HUES6 (cell line): ENCODE results near the gene ERC2.

Experiments used
- H3K27ac ChIP-seq: 2 replicates; pipeline ENCODE4 v1.7.0; 2013; ENCODE audit warnings: low read depth, mild to moderate bottlenecking, low read length, inconsistent platforms
- H3K27me3 ChIP-seq: 2 replicates; pipeline ENCODE4 v1.6.1; 2013; ENCODE audit warnings: low read length; ENCODE audit not compliant: control insufficient read depth, insufficient read depth
- H3K36me3 ChIP-seq: 2 replicates; pipeline ENCODE4 v1.6.1; 2013; ENCODE audit warnings: low read length; ENCODE audit not compliant: control insufficient read depth, insufficient read depth
- H3K4me1 ChIP-seq: 2 replicates; pipeline ENCODE4 v1.6.1; 2013; ENCODE audit warnings: low read length; ENCODE audit not compliant: control insufficient read depth, insufficient read depth
- H3K4me3 ChIP-seq: 2 replicates; pipeline ENCODE4 v1.5.1; 2013; ENCODE audit warnings: low read depth, low read length
- H3K9ac ChIP-seq: one replicate; pipeline ENCODE4 v1.6.1; 2013; ENCODE audit warnings: mild to moderate bottlenecking, low read length
- H3K9me3 ChIP-seq: 2 replicates; pipeline ENCODE4 v1.6.1; 2013; ENCODE audit warnings: low read depth, low read length; ENCODE audit not compliant: control insufficient read depth, insufficient read depth

The ERC2 gene

GRCh38 chr3:56131974-56132590, 336.2 kb downstream of the ERC2 start:
- Histone ChIP-seq H3K9ac (no peak overlapping the region), H3K9me3 (no peaks in the 10 kb centered on the region), H3K4me1 (peaks cover 30% of the 10 kb centered on the region), H3K4me3 (no peak overlapping the region; the same call in 1 of the 2 replicates), H3K27ac (peak overlapping the region; percentile 19; the same call in 1 of the 2 replicates), H3K36me3 (no peaks in the 10 kb centered on the region), H3K27me3 (no peaks in the 10 kb centered on the region)

- Histone ChIP-seq H3K27me3 (no peaks in the 10 kb centered on the region), H3K27ac (no peak overlapping the region), H3K4me1 (peaks cover 33% of the 10 kb centered on the region), H3K36me3 (no peaks in the 10 kb centered on the region), H3K9me3 (no peaks in the 10 kb centered on the region), H3K9ac (no peak overlapping the region), H3K4me3 (no peak overlapping the region)
Observed at GRCh38 chr3:56130036-56130435, 338.2 kb downstream of the ERC2 start.

- Histone ChIP-seq H3K4me3 (no peak overlapping the region), H3K36me3 (no peaks in the 10 kb centered on the region), H3K9ac (no peak overlapping the region), H3K4me1 (peaks cover 55% of the 10 kb centered on the region), H3K27me3 (no peaks in the 10 kb centered on the region), H3K9me3 (no peaks in the 10 kb centered on the region), H3K27ac (no peak overlapping the region)
Observed at GRCh38 chr3:56126632-56127031, 341.6 kb downstream of the ERC2 start.

DNA sequence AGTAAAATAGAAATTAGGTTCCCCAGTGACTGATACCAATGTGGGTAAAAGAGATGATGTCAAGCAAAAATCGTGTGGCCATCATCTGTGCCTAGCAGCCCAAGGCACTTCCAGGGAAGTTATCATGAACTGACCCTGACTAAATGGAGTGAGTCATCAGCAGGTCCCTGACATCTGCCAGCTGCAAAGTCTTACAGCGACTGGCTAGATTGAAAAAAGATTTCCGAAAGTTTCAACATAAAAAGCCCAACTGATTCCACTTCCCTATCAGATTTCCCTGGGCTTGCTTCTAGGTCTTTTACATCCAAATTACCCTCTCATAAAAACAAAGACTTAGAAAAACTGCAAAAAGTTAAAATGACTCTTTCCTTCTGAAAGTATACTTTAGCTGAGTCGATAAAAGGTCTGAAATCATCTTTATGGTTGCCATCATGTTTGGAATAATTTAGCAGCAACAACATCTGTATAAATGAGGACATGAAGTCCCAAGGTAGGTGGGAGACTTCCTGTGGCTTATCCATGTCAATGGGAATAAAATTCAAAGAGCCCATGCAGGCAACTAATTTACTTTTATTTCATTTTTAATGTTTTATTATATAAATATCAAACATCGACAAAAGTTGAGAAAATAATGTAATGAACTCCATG, 342.8 kb downstream of the ERC2 start:
- no peak overlapping the region for H3K9ac ChIP-seq
- no peaks in the 10 kb centered on the region for H3K9me3 ChIP-seq
- no peaks in the 10 kb centered on the region for H3K36me3 ChIP-seq
- no peaks in the 10 kb centered on the region for H3K27me3 ChIP-seq
- H3K4me3 ChIP-seq = no peak overlapping the region
- peak overlapping the region; percentile 67; the same call in 1 of the 2 replicates for H3K27ac ChIP-seq
- peaks cover 44% of the 10 kb centered on the region for H3K4me1 ChIP-seq

- Histone ChIP-seq H3K27me3 (no peaks in the 10 kb centered on the region), H3K4me1 (peaks cover 41% of the 10 kb centered on the region), H3K4me3 (no peak overlapping the region), H3K36me3 (no peaks in the 10 kb centered on the region), H3K27ac (peak overlapping the region; percentile 48; the same call in 1 of the 2 replicates), H3K9ac (no peak overlapping the region), H3K9me3 (no peaks in the 10 kb centered on the region)
Observed at GRCh38 chr3:56124546-56124945, 343.7 kb downstream of the ERC2 start.

DNA sequence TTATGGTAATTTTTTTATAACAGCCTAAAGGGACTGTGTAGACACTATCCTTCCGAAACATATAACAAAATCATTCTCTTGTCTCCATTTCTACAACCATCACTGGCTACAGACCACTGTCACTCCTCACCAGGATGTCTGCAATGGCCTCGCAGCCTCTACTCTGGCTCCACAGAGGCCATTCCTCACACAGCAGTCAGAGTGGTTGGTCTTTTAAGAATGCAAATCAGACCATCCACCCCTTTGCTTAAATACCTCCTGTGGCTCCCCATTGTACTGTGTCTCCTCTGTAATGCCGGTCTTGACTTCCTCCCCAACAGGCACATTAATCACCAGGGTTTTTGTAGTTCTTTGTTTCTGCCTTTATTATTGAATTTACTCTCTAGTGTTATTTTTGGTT, 344.8 kb downstream of the ERC2 start:
- no peaks in the 10 kb centered on the region for H3K36me3 ChIP-seq
- peaks cover 39% of the 10 kb centered on the region for H3K4me1 ChIP-seq
- H3K4me3 ChIP-seq = no peak overlapping the region
- peak overlapping the region; percentile 48; the same call in 1 of the 2 replicates for H3K27ac ChIP-seq
- H3K9ac ChIP-seq = no peak overlapping the region
- H3K27me3 ChIP-seq = no peaks in the 10 kb centered on the region
- no peaks in the 10 kb centered on the region for H3K9me3 ChIP-seq

DNA sequence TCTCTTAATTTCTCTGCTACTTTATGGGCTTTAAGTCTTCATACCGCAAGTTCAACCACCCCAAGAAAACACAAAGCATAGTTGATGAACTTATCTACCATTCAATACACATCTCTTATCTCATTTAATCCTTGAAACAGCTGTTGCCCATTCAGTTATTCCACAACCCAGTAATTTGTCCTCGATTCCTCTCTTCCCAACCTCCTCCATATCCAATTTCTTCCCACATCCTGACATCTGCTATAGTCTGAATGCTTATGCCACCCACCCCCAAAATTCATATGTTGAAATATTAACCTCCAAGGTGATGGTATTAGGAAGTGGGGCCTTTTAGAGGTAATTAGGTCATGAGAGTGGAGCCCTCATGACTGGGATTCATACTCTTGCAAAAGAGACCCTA, 345.4 kb downstream of the ERC2 start:
- H3K36me3 ChIP-seq = no peaks in the 10 kb centered on the region
- no peak overlapping the region for H3K9ac ChIP-seq
- peaks cover 42% of the 10 kb centered on the region for H3K4me1 ChIP-seq
- no peak overlapping the region for H3K4me3 ChIP-seq
- H3K27me3 ChIP-seq = no peaks in the 10 kb centered on the region
- H3K9me3 ChIP-seq = no peaks in the 10 kb centered on the region
- H3K27ac ChIP-seq = peak overlapping the region; percentile 47; the same call in 1 of the 2 replicates

DNA sequence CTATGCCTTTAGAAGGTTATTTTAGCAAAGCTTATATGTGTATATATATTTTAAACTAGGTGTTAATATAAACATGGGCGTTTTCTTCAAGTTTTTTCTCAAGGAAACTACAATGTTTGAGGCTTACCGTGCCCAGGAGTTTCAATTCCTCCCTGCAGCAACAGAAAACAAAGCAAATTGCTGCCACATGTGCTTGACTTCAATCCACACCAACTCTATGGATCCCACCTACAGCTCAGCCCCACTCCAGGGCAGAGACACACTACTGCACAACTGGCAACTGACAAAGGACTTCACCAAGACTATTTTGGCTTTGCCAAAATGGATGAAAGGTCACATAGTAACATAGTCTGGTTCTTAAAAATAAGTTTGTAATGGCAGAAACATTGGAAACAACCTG, 346.6 kb downstream of the ERC2 start:
- Histone ChIP-seq H3K9me3 (no peaks in the 10 kb centered on the region), H3K36me3 (no peaks in the 10 kb centered on the region), H3K4me3 (no peak overlapping the region), H3K27ac (no peak overlapping the region), H3K4me1 (peaks cover 53% of the 10 kb centered on the region), H3K27me3 (no peaks in the 10 kb centered on the region), H3K9ac (no peak overlapping the region)

GRCh38 chr3:56119575-56120349, 348.5 kb downstream of the ERC2 start:
- Histone ChIP-seq H3K9ac (no peak overlapping the region), H3K36me3 (no peaks in the 10 kb centered on the region), H3K4me3 (no peak overlapping the region), H3K27ac (no peak overlapping the region), H3K9me3 (no peaks in the 10 kb centered on the region), H3K4me1 (peaks cover 60% of the 10 kb centered on the region), H3K27me3 (no peaks in the 10 kb centered on the region)

GRCh38 chr3:56118968-56119367, 349.3 kb downstream of the ERC2 start:
- Histone ChIP-seq H3K9me3 (no peaks in the 10 kb centered on the region; the same call in 1 of the 2 replicates), H3K27ac (no peak overlapping the region), H3K36me3 (no peaks in the 10 kb centered on the region), H3K27me3 (no peaks in the 10 kb centered on the region), H3K4me3 (no peak overlapping the region), H3K9ac (no peak overlapping the region), H3K4me1 (peaks cover 60% of the 10 kb centered on the region)

GRCh38 chr3:56115698-56116097, 352.6 kb downstream of the ERC2 start:
- Histone ChIP-seq H3K4me3 (no peak overlapping the region), H3K27ac (peak overlapping the region; percentile 37; the same call in 1 of the 2 replicates), H3K36me3 (no peaks in the 10 kb centered on the region), H3K27me3 (no peaks in the 10 kb centered on the region), H3K4me1 (peaks cover 67% of the 10 kb centered on the region), H3K9ac (no peak overlapping the region), H3K9me3 (no peaks in the 10 kb centered on the region; the same call in 1 of the 2 replicates)
